ENCODE measurements around the gene IFT122. TPM values are rescaled to one million over a fixed set of nuclear protein-coding genes. Genes with fewer than 3 reads are reported as not detected.

The IFT122 gene
- total and polyA plus RNA-seq, 2 experiments from 2014 or later = 10.2 to 38.8 TPM

GRCh38 chr3:129552287-129553050 is 112.4 kb downstream of the IFT122 start:
- Histone ChIP-seq H2AFZ (no peak overlapping the region), H3K27ac (ENCODE audit: low read depth) (no peak overlapping the region), H3K4me3 (no peak overlapping the region), H3K27me3 (ENCODE audit: insufficient read depth) (no peaks in the 10 kb centered on the region), H3K9me2 (ENCODE audit: insufficient read depth) (no peaks in the 10 kb centered on the region), H4K20me1 (replicated peaks; ENCODE audit: insufficient read depth) (no peaks in the 10 kb centered on the region), H3F3A (replicated peaks; ENCODE audit: low read depth) (no peaks in the 10 kb centered on the region), H3K36me3 (ENCODE audit: insufficient read depth) (no peaks in the 10 kb centered on the region), H3K79me2 (replicated peaks; ENCODE audit: insufficient read depth) (no peaks in the 10 kb centered on the region), H3K4me1 (ENCODE audit: insufficient read depth) (peaks cover 4% of the 10 kb centered on the region; the same call in 1 of the 2 replicates), H3K4me2 (no peak overlapping the region)
- no peaks in the 10 kb centered on the region for H3K9me3 Mint-ChIP-seq
- H3K27me3 Mint-ChIP-seq (ENCODE audit: insufficient read depth, low read depth, poor library complexity) = peaks cover 18% of the 10 kb centered on the region
- TF ChIP-seq CTCF (conservative IDR thresholded peaks at IDR 0.05; ENCODE audit: low read depth in 2 of 2) (no peak), NANOG (IDR thresholded peaks at IDR 0.05; ENCODE audit: borderline replicate concordance) (no peak), JUNB (IDR thresholded peaks at IDR 0.05; ENCODE audit: unreplicated experiment) (no peak), CREB1 (CRISPR knock-in tag; IDR thresholded peaks at IDR 0.05; ENCODE audit: low read depth) (no peak), EZH2phosphoT487 (IDR thresholded peaks at IDR 0.05; ENCODE audit: unreplicated experiment) (no peak), STAT1 (IDR thresholded peaks at IDR 0.05; ENCODE audit: unreplicated experiment) (no peak), REST (IDR thresholded peaks at IDR 0.05; ENCODE audit: unreplicated experiment) (no peak), ETS1 (IDR thresholded peaks at IDR 0.05) (no peak), ZNF331 (CRISPR knock-in tag; IDR thresholded peaks at IDR 0.05; ENCODE audit: low read depth) (no peak), ZNF462 (CRISPR knock-in tag; IDR thresholded peaks at IDR 0.05) (no peak), EZH2 (IDR thresholded peaks at IDR 0.05; ENCODE audit: low read depth, unreplicated experiment) (no peak)
- no peak for ATAC-seq
- peaks cover 31% of the 10 kb centered on the region for H3K4me1 Mint-ChIP-seq
- no peak for DNase-seq (ENCODE audit: low spot score)
- H3K27ac Mint-ChIP-seq = no peak overlapping the region
- no peaks in the 10 kb centered on the region for H3K36me3 Mint-ChIP-seq (ENCODE audit: low read depth)
- no peak overlapping the region; the same call in 2 of the 3 replicates for H3K4me3 Mint-ChIP-seq
